Kidney glomerular epithelial cell (primary cell): ENCODE data around the gene AP1B1.

Source experiments
- DNase-seq: peaks from one replicate; lab custom pipeline; 2025; lab: John Stamatoyannopoulos, UW

AP1B1 gene

GRCh38 chr22:29331658-29332300 lies 56.6 kb downstream of the AP1B1 start:
- no peak for DNase-seq

DNA sequence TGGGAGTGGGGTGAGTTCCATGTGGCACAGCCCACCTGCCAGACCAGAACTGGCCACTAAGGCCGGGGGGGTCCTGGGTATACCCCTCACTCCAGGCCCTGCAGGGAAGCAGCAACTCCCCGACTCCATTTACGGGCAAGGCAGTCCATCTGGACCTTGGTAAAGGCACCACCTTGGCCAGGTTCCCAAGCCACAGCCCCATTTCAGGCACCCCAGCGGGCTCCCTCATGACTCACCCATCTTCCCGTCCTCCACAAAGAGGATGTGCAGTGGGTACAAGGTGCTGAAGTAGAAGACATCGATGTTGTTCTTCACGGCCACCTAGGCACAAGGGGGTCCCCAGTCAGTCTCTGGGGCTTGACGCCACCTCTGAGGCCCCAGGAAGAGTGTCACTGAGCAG lies 57.2 kb downstream of the AP1B1 start:
- no peak for DNase-seq

DNA sequence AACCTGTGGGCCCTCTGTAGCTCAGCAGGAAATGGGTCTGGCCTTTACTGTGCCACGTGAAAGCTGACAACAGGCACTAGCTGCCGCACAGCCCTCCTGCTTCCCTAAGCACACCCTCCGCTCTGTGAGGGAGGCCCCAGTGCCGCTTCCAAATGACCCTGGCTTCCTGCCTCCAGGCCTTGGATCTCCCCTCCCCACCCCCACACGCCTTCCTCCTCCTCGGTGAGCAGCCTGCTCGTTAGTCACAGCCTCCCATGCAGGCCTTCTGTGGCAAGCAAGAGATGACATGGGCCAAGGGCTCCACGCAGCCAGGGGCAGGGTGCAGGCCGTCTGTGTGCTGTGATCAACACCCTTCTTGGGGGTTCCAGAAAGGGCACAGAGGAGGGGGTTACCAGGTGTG lies 57.6 kb downstream of the AP1B1 start:
- no peak for DNase-seq

DNA sequence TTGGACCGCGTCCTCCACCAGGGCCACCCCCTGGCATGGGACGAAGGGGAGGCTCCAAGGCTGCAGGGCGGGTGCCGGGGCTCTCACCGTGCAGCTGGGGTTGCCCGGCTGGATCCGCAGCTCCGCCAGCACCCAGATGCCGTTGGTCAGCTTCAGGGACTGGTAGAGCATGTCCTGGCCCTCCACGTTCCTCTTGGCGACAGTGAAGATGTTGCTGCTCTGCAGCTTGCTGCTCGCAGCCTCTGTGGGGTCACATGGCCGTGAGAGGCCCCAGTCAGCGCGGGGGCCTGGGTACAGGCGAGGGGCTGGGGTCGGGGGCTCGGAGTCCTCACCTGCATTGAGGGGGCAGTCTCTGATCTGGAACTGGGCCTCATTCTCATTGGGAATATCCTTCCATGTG lies 58.1 kb downstream of the AP1B1 start:
- DNase-seq, result no peak

DNA sequence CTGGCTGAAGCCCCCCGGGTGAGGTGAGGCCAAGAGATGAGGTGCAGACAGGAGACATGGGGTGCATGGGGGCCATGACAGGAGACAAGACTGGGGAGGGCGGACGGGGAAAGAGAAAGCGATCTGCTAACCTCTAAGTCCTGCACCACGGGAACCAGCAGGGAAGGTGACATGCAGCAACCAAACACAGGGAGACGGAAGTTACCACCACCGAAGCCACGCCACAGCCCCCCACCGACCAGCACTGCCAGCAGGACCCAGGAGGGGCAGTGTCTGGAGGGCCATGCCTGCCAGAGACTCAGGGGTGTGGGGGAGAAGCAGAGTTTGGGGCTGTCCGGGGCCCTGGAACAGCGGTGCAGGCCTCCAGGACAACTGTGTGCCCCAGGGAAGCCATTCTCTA lies 58.8 kb downstream of the AP1B1 start:
- DNase-seq, result no peak

GRCh38 chr22:29328566-29329500 lies 59.5 kb downstream of the AP1B1 start:
- no peak for DNase-seq

GRCh38 chr22:29328055-29328454 lies 60.3 kb downstream of the AP1B1 start:
- DNase-seq, result no peak

DNA sequence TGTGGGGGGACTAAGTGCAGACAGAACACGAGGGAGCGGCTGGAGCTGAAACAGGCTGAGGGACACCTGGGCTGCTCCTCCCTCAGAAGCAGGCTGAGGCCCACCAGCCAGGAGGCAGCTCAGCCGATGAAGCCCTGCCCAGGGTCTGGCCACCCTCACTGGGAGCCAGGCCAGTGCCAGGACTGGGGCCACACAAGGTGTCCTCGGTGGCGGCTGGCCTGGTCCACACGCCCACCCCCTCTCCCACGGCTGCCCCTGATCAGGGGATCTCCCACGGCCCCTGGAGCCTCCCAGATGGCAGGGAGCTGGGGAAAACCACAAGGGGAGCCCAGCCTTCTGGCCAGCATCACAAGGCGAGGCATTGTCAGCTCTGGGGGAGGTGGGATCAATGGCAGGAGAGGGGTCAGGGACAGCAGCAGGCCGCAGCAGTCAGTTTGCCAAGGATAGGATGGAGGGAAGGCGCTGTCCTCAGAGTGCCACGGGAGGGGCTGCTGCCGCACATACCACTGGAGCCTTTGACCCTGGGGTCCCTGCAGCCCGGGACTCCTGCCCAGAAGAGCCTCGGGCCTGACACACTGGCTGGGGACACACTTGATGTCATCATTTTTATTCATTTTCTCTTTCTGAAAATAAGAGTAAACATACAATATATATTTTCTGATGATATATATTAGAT lies 61.1 kb downstream of the AP1B1 start:
- DNase-seq, result no peak

DNA sequence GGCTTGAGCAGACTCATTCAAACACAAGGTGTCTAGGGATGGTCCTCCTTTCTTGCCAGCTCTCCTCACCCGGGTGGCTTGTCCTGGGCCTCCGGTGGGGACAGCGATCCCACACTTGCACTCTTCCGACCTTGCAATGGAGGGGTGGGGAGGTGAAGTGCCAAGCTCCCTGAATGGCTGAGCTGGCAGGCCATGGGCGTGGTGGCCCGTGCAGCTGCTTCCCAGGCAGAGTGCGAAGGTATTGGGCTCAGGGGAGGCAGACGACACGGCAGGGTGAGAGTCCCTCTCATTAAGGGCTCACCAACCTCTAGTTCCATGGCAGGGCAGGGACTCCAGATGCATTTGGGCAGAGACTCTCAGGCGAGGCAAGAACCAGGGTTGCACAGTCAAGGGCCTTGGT lies 61.9 kb downstream of the AP1B1 start:
- DNase-seq, result no peak

GRCh38 chr22:29325785-29326315 lies 62.5 kb downstream of the AP1B1 start:
- DNase-seq, result no peak

- no peak for DNase-seq
Measured at GRCh38 chr22:29325356-29325755, 63.0 kb downstream of the AP1B1 start.

DNA sequence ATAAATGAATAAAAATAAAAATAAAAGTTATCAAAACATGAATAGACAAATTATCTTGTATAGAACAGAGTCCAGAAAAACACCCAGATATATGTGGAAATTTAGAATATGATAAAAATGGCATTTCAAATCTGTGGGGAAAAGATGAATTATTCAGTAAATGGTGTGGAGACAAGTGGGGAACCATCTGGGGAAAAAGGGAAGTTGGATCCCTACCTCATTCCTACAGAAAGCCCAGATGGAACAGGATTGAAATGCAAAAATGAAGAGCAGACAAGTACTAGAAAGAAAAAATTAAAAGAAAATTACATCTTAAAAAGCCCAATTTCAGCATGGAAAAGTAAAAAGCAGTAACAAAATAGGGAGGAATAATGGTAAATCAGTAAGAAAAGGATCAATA lies 64.7 kb downstream of the AP1B1 start:
- DNase-seq, result no peak

DNA sequence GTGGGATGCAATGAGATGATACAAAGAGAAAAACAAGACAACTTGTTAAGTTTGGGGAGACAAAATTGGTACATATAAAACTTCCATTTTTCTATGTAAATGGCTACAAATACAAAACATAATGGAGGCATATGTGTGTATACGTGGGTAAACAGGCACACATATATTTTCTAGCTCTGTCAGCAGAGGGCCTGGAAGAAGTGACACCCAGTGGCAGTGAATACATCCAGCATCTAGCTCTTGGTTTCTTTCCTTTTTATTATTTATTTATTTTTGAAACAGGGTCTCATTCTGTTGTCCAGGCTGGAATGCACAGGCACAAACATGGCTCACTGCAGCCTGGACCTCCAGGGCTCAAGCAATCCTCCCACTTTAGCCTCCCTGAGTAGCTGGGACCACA lies 67.8 kb downstream of the AP1B1 start:
- no peak for DNase-seq

DNA sequence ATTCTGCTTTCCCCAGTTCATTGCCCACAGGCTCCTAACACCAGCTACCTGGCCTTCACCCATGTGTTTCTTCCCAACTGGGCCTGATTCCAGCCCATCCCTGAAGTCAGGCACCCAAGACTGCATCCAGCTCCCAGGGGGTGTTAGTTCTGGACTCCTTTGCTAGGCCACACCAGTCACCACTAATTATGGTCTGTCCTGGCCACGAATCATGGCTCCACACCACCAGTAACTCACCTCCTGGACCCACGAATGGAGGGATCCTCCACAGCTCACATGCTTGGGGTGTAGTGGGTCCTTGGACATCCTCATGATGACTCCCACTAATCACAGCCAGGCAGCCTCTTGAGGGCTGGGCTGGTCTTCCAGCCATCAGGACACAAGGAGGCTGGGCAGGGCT lies 69.3 kb downstream of the AP1B1 start:
- DNase-seq, result no peak

DNA sequence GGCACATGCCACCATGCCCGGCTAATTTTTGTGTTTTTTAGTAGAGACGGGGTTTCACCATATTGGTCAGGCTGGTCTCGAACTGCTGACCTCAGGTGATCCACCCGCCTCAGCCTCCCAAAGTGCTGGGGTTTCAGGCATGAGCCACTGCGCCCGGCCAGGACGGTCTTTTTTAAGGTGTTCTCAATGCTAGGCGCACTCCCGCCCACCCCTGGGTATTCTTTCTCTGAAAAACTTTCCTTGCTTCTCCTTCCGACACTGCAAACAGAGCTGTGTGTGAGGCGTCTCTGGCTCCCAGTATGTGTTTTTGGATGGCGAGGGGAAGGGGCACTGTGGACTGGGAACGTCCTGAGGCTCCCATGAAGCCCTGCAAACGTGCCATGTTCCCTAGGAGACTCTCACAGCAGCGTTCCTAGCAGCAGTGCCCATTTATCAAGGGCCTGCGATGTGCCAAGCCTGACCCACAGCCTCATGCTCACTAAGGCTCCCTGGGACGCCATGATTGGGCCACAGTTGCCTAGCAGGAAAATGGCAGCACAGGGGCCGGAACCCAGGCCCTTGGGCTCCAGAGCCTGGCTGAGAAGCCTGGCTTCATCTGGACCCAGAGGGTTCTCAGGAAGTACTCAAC lies 70.4 kb downstream of the AP1B1 start:
- no peak for DNase-seq

DNA sequence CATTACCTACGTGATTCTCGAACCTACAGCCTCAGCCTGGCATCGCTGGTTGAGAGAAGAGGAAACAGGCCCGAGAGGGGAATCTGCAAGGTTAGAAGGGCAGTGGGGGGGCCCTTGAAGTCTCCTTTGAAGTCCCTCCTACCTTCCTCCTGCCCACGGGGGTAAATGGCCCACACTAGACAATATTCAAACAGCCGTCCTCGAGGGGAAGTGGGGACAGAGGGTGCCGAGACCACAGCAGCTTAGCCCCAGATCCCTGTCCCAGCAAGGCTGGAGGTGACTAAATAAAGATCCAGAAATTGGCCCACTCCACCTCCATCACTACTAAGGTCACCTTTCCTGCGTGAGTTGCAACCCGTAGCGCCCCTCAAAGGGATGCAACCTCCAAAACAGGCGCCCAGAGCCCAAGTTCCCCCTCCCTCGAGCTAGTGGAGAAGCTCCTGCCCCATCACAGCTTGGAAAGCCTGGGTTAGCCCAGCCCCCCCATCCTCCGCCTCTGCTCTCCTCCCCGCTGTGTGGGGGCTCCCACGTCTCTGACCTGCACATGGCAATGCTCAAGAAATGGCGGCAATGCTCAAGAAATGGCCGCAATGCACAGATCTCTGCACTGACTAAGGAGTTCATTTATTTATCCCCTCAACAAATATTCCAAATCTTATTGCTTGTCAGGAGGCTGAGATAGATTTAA lies 72.1 kb downstream of the AP1B1 start:
- DNase-seq, result no peak

GRCh38 chr22:29315286-29316140 lies 72.9 kb downstream of the AP1B1 start, which contains the start of gene RASL10A:
Gene RASL10A, minus strand, starts transcription at chr22:29315697. Its CDS starts 451 bp downstream, at chr22:29315246.
- no peak for DNase-seq

DNA sequence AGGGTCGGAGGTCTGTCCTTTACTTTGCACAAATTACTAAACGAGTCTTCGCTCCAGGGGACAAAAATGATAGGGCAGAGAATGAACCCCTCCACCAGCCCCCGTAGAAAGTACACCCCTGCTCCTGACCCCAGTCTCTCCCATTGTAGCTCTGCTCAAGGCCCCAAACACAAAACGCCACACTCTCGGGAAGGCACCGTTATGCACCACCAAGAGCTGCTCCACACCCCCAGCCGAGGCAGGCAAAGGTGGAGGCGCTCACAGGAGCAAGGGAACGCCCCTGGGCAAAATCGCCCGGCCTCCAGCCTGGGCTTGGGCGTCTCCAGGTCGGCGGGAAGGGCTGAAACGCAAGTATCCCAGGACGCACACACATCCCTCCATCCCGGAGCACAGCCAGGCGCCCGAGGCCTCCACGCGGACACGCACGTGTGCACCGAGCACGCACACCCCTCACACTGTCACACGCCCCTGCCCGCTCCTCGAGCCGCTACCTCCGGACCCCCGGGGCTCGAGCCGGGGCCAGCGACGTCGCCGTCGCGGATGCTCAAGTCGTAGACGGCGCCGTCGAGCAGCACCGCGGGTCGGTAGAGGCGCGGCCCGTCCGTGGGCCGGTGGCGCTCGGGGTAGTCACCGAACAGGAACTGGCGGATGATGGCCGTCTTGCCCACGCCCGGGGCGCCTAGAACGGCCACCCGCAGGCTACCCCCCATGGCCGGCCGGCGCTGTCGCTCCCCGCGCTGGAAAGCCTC lies 73.7 kb downstream of the AP1B1 start:
- DNase-seq, result no peak

DNA sequence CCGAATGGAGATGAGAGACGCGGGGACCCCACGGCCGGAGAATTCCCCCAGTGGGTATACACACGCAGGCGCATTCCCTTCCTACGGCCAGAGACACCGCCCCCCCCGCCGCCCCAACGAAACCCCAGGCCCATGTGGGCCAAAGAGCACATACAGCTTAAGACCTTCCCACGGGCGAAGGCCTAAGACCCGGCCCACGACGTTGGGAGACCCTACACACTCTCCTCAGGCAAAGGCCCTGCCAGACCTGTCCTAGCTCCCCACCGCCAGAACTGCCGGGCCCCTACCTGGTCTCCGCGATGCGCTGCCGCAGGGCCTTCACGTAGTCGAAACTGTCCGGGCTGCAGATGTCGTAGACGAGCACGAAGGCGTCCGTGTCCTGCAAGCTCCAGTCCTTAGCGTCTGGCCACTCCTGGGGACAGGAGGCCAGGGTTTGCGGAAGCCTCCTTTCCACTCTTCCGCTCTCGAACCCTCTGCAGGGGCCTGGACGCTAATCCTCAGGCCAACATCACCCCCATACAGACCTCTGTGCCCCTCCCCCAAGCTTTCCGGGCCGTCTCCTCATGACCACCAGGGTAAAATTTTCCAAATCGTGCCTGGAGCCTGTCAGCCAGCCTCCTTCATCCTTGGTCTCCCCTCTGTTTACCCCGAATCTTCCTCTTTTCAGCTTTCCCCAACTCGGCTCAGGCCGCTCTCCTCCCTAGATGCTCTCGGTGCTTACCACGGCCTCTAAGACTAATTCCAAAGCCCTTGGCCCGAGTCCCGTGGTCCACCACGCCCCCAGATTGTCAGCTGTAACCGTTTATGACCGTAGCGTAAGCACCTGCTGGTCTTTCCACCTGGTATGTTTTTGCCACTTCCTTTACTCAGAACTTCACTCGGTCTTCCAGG lies 74.5 kb downstream of the AP1B1 start:
- no peak for DNase-seq
